ENCODE measurements around the gene PLPPR1. TPM values are rescaled to one million over a fixed set of nuclear protein-coding genes. Genes with fewer than 3 reads are reported as not detected.

Gene PLPPR1
- total and polyA plus RNA-seq, 9 donors = 0.07 to 1.1 (median 0.14) TPM; not detected in 5

DNA sequence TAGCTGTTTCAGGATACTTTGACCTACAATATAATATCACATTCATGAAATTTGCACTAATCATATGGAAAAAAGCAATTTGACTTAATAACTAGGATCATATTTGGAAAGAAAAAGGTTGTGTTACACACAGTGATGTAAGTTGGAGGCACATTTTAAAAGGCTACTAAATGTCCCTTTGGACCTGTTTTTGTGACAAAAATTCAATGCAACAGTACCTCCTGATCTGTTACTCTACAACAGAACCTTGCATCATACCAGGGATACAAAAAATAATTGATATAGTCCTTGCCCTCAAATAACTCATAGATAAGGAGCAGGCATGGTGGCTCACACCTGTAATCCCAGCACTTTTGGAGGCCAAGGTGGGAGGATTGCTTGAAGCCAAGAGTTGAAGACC, 289.2 kb downstream of the PLPPR1 start:
- DNase-seq = no peak
- no peaks in the 10 kb centered on the region for H3K36me3 ChIP-seq
- no peak overlapping the region for H3K4me3 ChIP-seq
- TF ChIP-seq, protein P1, sequence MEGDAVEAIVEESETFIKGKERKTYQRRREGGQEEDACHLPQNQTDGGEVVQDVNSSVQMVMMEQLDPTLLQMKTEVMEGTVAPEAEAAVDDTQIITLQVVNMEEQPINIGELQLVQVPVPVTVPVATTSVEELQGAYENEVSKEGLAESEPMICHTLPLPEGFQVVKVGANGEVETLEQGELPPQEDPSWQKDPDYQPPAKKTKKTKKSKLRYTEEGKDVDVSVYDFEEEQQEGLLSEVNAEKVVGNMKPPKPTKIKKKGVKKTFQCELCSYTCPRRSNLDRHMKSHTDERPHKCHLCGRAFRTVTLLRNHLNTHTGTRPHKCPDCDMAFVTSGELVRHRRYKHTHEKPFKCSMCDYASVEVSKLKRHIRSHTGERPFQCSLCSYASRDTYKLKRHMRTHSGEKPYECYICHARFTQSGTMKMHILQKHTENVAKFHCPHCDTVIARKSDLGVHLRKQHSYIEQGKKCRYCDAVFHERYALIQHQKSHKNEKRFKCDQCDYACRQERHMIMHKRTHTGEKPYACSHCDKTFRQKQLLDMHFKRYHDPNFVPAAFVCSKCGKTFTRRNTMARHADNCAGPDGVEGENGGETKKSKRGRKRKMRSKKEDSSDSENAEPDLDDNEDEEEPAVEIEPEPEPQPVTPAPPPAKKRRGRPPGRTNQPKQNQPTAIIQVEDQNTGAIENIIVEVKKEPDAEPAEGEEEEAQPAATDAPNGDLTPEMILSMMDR (IDR thresholded peaks at IDR 0.05) = no peak
- intact Hi-C loops (cut with DNase I) = no loop called here
- no peaks in the 10 kb centered on the region for H3K27me3 ChIP-seq
- H3K9me3 ChIP-seq = no peaks in the 10 kb centered on the region
- no peak overlapping the region for H3K27ac ChIP-seq
- no peaks in the 10 kb centered on the region for H3K4me1 ChIP-seq (ENCODE audit: insufficient read depth)

DNA sequence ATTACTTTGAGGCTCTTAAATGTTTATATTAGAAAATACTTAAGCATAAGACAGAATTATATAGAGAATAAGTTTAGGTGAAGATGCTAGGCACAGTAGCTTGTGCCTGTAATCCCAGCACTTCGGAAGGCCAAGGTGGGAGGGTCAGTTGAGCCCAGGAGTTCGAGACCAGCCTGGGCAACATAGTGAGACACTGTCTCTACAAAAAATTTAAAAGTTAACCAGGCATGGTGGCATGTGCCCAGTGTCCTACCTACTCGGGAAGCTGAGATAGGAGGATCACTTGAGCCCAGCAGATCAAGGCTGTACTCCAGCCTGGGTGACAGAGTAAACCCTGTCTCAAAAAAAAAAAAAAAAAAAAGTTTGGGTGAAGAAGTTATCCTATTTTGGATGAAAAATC, 294.6 kb downstream of the PLPPR1 start:
- H3K4me1 ChIP-seq (ENCODE audit: insufficient read depth) = no peaks in the 10 kb centered on the region
- WGBS, 3 donors = 79 to 85% (median 81%) methylated on average over 3 of the region's 3 CpGs
- H3K27ac ChIP-seq = no peak overlapping the region
- intact Hi-C loops (cut with DNase I) = no loop called here
- H3K36me3 ChIP-seq = no peaks in the 10 kb centered on the region
- no peaks in the 10 kb centered on the region for H3K27me3 ChIP-seq
- DNase-seq = no peak
- H3K9me3 ChIP-seq = no peaks in the 10 kb centered on the region
- TF ChIP-seq POLR2A (IDR thresholded peaks at IDR 0.05) = no peak
- no peak overlapping the region for H3K4me3 ChIP-seq

DNA sequence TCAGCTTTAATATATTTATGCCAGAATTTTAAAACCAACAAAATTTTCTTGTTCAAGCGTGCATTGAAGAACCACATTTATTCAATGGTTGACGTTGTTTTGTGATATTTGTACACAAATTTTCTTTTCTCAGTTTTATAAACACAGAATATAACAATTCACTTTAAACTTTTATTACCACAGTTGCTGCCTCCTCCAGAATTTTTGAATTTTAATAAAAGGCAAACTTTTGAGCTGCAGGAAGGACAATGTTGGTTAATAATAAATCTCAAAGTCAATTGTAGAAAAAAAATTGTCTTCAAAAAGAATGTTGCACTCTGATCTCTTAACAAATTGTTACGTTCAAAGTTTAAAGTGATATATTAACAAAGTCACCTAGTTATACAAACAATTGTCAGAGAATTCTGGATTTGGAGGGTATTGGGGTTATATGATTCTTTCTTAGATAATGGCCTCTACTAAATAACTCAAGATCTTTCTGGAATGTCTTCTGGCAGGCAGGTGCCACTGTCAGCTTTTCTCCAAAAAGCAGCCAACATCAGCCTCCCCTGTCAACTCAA, 295.8 kb downstream of the PLPPR1 start:
- no peak overlapping the region for H3K27ac ChIP-seq

DNA sequence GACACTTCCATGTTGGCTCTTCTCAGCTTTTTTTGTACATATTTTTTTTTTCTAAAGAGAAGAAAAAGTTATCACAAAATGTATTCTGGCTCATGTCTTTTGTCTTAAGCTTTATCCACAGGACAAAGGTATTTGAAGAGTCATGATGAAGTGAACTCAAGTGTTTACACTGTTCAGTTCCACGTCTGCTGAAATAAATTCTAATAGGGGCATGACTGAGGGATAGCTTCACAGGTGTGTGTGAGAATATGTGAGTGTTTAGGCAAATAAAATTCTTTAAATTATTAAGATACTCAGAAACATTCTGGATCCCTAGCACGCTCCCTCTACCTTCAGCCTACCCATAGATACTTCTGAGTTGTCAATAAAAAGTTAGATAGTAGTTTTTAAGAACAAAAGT, 296.5 kb downstream of the PLPPR1 start:
- no peak for DNase-seq
- WGBS, 3 donors = 56 to 61% (median 56%) methylated on average over 2 of the region's 2 CpGs
- Histone ChIP-seq H3K4me3 (no peak overlapping the region), H3K27me3 (no peaks in the 10 kb centered on the region), H3K27ac (no peak overlapping the region), H3K4me1 (ENCODE audit: insufficient read depth) (no peaks in the 10 kb centered on the region), H3K9me3 (no peaks in the 10 kb centered on the region), H3K36me3 (no peaks in the 10 kb centered on the region)
- TF ChIP-seq EP300 (IDR thresholded peaks at IDR 0.05) = no peak
- TF ChIP-seq POLR2A (IDR thresholded peaks at IDR 0.05) = no peak
- TF ChIP-seq, protein P1 (IDR thresholded peaks at IDR 0.05) = no peak
- intact Hi-C loops (cut with DNase I) = no loop called here

More for the DNA sequence above, 295.8 kb downstream of the PLPPR1 start:
- H3K36me3 ChIP-seq = no peaks in the 10 kb centered on the region
- no peaks in the 10 kb centered on the region for H3K4me1 ChIP-seq (ENCODE audit: insufficient read depth)
- intact Hi-C loops (cut with DNase I) = no loop called here
- no peaks in the 10 kb centered on the region for H3K9me3 ChIP-seq
- H3K27me3 ChIP-seq = no peaks in the 10 kb centered on the region
- TF ChIP-seq EP300 (IDR thresholded peaks at IDR 0.05) (no peak), POLR2A (IDR thresholded peaks at IDR 0.05) (no peak)
- TF ChIP-seq, protein P1 (IDR thresholded peaks at IDR 0.05) = no peak
- no peak overlapping the region for H3K4me3 ChIP-seq
- no peak for DNase-seq
- WGBS, 3 donors = 58 to 75% (median 61%) methylated on average over 3 of the region's 3 CpGs

DNA sequence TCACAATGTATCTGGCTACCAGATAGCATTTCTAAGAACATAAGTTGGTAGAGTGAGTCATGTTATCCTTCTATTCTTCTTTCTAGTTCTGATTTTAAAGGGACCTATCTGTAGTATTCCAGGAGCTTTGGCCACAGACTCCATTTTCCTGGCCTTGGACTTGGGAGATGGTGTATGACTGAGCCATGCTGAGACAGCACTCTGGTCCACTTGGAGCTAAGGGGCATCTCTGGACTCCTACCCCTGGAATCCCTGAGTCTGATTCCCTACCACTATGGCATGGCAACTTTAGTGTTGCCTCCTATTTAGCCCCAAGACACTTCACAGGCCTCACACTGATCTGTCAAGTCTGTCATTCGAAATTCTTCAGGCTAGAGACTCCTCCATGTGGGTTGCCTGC, 297.5 kb downstream of the PLPPR1 start:
- 21 to 55% (median 43%) methylated on average over 1 of the region's 1 CpG for WGBS, 3 donors
- no peak overlapping the region for H3K4me3 ChIP-seq
- no peaks in the 10 kb centered on the region for H3K27me3 ChIP-seq
- H3K9me3 ChIP-seq = no peaks in the 10 kb centered on the region
- no peak for DNase-seq
- no peak overlapping the region for H3K27ac ChIP-seq
- H3K36me3 ChIP-seq = no peaks in the 10 kb centered on the region
- H3K4me1 ChIP-seq (ENCODE audit: insufficient read depth) = no peaks in the 10 kb centered on the region
- intact Hi-C loops (cut with DNase I) = no loop called here
- no peak for TF ChIP-seq POLR2A (IDR thresholded peaks at IDR 0.05)
- TF ChIP-seq, protein P1 (IDR thresholded peaks at IDR 0.05) = no peak
- TF ChIP-seq EP300 (IDR thresholded peaks at IDR 0.05) = no peak
